ENCODE data around the gene LIG1. TPM values are rescaled to one million over a fixed set of nuclear protein-coding genes. Genes with fewer than 3 reads are reported as not detected.

The LIG1 gene
- total and polyA plus RNA-seq, 9 of the 15 experiments (the other 6 are each of a cell fraction or from before 2014, with no cell fraction given), result 9.6 to 114 (median 71.1) TPM

DNA sequence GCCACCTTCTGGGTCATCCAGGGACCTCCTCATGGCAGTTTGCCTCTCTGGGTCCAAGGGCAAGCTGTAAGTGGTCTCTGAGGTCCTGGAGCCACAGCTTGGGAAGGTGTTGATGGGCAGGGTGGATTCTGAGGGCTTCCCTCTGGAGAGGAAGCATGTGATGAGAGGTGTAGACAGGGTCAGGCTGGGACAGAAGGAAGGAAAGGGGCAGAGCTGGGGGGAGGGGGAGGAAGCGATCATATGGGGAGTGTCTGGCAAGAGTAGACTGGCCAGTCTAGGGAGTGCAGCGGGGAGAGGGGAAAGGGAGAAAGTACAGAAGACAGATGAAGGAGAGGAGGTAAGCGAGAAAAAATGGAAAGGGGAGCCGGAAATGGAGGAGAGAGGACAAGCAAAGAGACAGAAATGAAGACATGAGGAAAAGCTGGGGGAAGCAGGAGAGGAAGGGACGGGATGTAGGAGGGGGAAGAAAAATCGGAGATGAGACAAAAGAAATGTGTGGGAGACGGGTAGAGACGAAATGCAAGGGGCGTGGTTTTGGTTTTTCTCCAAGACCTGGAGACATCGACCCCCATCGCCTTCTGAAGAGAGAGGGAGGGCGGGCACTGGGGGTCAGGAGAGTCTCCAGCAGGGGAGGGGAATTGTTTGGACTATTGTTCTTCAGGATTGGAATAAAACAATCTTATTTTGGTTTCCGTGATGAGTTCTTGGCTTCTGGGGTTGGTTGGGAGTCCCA, 27.0 kb upstream of the LIG1 start (continued):
- TF ChIP-seq TAF7 (tag; IDR thresholded peaks at IDR 0.05) (no peak), RNF2 (IDR thresholded peaks at IDR 0.05) (no peak), MTA2 (IDR thresholded peaks at IDR 0.05; ENCODE audit: low read depth) (no peak), RBBP5 (IDR thresholded peaks at IDR 0.05; ENCODE audit: borderline replicate concordance, insufficient read depth, low read length, poor library complexity, severe bottlenecking) (no peak), ZNF184 (CRISPR knock-in tag; IDR thresholded peaks at IDR 0.05) (no peak), SOX6 (IDR thresholded peaks at IDR 0.05) (no peak), ZBTB17 (CRISPR knock-in tag; IDR thresholded peaks at IDR 0.05) (no peak), TFAM (CRISPR knock-in tag; conservative IDR thresholded peaks at IDR 0.05) (no peak), KDM5B (IDR thresholded peaks at IDR 0.05; ENCODE audit: insufficient replicate concordance, low read depth, low read length) (no peak), HMGN3 (IDR thresholded peaks at IDR 0.05; ENCODE audit: borderline replicate concordance, extremely low read depth, insufficient read length, low read depth, low read length) (no peak), NBN (IDR thresholded peaks at IDR 0.05; ENCODE audit: low read depth) (0 out of 2 replicates have a peak, but pooled peaks have one; percentile 36), ZNF586 (CRISPR knock-in tag; conservative IDR thresholded peaks at IDR 0.05) (no peak), NONO (IDR thresholded peaks at IDR 0.05; ENCODE audit: low read depth in 2 of 2, low read length in 1 of 2) (no peak), ZNF79 (CRISPR knock-in tag; IDR thresholded peaks at IDR 0.05; ENCODE audit: low read depth) (no peak), POLR2AphosphoS2 (IDR thresholded peaks at IDR 0.05; ENCODE audit: low read length) (no peak), TEAD4 (IDR thresholded peaks at IDR 0.05; ENCODE audit: low read length) (no peak), TEAD4 (CRISPR knock-in tag; IDR thresholded peaks at IDR 0.05; ENCODE audit: borderline replicate concordance) (no peak), ZNF384 (IDR thresholded peaks at IDR 0.05; ENCODE audit: low read depth, low read length) (no peak), RBM17 (IDR thresholded peaks at IDR 0.05; ENCODE audit: borderline replicate concordance, low read depth, low read length) (no peak)
- TF ChIP-seq, protein P1, sequence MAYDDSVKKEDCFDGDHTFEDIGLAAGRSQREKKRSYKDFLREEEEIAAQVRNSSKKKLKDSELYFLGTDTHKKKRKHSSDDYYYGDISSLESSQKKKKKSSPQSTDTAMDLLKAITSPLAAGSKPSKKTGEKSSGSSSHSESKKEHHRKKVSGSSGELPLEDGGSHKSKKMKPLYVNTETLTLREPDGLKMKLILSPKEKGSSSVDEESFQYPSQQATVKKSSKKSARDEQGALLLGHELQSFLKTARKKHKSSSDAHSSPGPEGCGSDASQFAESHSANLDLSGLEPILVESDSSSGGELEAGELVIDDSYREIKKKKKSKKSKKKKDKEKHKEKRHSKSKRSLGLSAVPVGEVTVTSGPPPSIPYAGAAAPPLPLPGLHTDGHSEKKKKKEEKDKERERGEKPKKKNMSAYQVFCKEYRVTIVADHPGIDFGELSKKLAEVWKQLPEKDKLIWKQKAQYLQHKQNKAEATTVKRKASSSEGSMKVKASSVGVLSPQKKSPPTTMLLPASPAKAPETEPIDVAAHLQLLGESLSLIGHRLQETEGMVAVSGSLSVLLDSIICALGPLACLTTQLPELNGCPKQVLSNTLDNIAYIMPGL (CRISPR knock-in tag; IDR thresholded peaks at IDR 0.05), result no peak
- TF ChIP-seq, protein P2, sequence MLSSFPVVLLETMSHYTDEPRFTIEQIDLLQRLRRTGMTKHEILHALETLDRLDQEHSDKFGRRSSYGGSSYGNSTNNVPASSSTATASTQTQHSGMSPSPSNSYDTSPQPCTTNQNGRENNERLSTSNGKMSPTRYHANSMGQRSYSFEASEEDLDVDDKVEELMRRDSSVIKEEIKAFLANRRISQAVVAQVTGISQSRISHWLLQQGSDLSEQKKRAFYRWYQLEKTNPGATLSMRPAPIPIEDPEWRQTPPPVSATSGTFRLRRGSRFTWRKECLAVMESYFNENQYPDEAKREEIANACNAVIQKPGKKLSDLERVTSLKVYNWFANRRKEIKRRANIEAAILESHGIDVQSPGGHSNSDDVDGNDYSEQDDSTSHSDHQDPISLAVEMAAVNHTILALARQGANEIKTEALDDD (IDR thresholded peaks at IDR 0.05), result no peak
- TF ChIP-seq, protein P3, sequence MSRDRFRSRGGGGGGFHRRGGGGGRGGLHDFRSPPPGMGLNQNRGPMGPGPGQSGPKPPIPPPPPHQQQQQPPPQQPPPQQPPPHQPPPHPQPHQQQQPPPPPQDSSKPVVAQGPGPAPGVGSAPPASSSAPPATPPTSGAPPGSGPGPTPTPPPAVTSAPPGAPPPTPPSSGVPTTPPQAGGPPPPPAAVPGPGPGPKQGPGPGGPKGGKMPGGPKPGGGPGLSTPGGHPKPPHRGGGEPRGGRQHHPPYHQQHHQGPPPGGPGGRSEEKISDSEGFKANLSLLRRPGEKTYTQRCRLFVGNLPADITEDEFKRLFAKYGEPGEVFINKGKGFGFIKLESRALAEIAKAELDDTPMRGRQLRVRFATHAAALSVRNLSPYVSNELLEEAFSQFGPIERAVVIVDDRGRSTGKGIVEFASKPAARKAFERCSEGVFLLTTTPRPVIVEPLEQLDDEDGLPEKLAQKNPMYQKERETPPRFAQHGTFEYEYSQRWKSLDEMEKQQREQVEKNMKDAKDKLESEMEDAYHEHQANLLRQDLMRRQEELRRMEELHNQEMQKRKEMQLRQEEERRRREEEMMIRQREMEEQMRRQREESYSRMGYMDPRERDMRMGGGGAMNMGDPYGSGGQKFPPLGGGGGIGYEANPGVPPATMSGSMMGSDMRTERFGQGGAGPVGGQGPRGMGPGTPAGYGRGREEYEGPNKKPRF (IDR thresholded peaks at IDR 0.05; ENCODE audit: low read depth, low read length), result no peak

All from K562 (cell line).